Adrenal gland (tissue), 19 donors: ENCODE results near the gene KRTAP10-10. TPM values are rescaled to one million over a fixed set of nuclear protein-coding genes. Genes with fewer than 3 reads are reported as not detected.

Experiments
- DNase-seq, 7 donors: peaks; one replicate each; pipeline ENCODE4 v3.0.0-alpha.2; 2019 to 2020
- H3K27ac ChIP-seq, 5 donors: fragments of 200-600 bp; sonication (generic) in 4 of 5; 1 replicate in 3 of 5; 2 replicates in 2 of 5; pipeline versions ENCODE4 v1.5.1 to v1.8.0; 2016 to 2020; ENCODE audit warnings: mild to moderate bottlenecking in 1 of 5
- H3K27me3 ChIP-seq: fragments of 200-600 bp; 2 replicates; pipeline ENCODE4 v1.8.0; 2021
- H3K36me3 ChIP-seq, 2 donors: fragments of 200-600 bp; replicated peaks in 1 of 2; 1 replicate in 1 of 2; 2 replicates in 1 of 2; pipeline versions ENCODE4 v1.5.1 to v1.8.0; 2018 to 2022
- H3K4me1 ChIP-seq, 2 donors: fragments of 200-600 bp; replicated peaks in 1 of 2; 1 replicate in 1 of 2; 2 replicates in 1 of 2; pipeline versions ENCODE4 v1.5.1 to v1.8.0; 2018 to 2021
- H3K4me3 ChIP-seq, 4 donors: fragments of 200-600 bp; sonication (generic) in 3 of 4; one replicate each; pipeline ENCODE4 v1.5.1; 2016 to 2018
- H3K9me3 ChIP-seq, 3 donors: fragments of 200-600 bp; sonication (generic) in 1 of 3; replicated peaks in 1 of 3; 1 replicate in 2 of 3; 2 replicates in 1 of 3; pipeline versions ENCODE4 v1.5.1 to v1.8.0; 2016 to 2021
- POLR2A ChIP-seq, 2 donors: fragments of 450-650 bp; IDR thresholded peaks; one replicate each; pipeline ENCODE4 v1.6.1; 2017; ENCODE audit warnings: antibody characterized with exemption in 2 of 2, mild to moderate bottlenecking in 2 of 2, moderate library complexity in 1 of 2
- WGBS, 4 donors: extraction: QIAGEN DNeasy Blood & Tissue Kit in 2 of 4; methylation state at CpG; one replicate each; pipeline versions ENCODE4 v1.1.5 to v1.1.7; 2013 to 2017; 5-methylcytosine and 5-hydroxymethylcytosine counted together
- intact Hi-C, 2 donors: fragments of 100-400 bp; cut with DNase I; formaldehyde crosslinking; loops; one replicate each; pipeline versions ENCODE4 v1.14.1 to v1.15.0; 2022 to 2023
- long read RNA-seq, 10 donors: library from polyadenylated mRNA in 3 of 10; unstranded in 2 of 10; stranded (forward) in 1 of 10; transcript quantifications; one replicate each; pipeline ENCODE4 v2.0.0 and lab custom pipeline, GENCODE V29; 2021 to 2026
- polyA plus RNA-seq, 3 donors: library from polyadenylated mRNA; stranded (reverse); fragments of 200-250 nt in 2 of 3; fragments of 350-450 nt in 1 of 3; fragmentation: Illumina TruSeq in 1 of 3; extraction: RNeasy Lipid Tissue Mini Kit (QIAGEN cat#74804) in 1 of 3; gene quantifications; one replicate each; pipeline ENCODE4 v1.2.3, GENCODE V29; 2013 to 2014
- total RNA-seq, 9 donors: library from RNA; depleted of rRNA in 4 of 9; stranded (reverse); fragments of >200 nt in 4 of 9; fragments of 120-200 nt in 1 of 9; fragmentation: NEBNext Ultra II Directional in 1 of 9; extraction: Animal tissue kit (Norgen Biotek cat#: 25700) in 1 of 9; gene quantifications; one replicate each; pipeline versions ENCODE4 v1.1.0 to v1.2.4, GENCODE V29; 2013 to 2023
- TF ChIP-seq, protein P1 (sequence below), 6 experiments: fragments of 450-650 bp in 4 of 6; fragments of 200-600 bp in 2 of 6; sonication (generic) in 1 of 6; IDR thresholded peaks; 1 replicate in 5 of 6; 2 replicates in 1 of 6; pipeline versions ENCODE4 v1.5.1 to v1.8.0; 2016 to 2021; ENCODE audit warnings: antibody characterized with exemption in 6 of 6, mild to moderate bottlenecking in 2 of 6, moderate library complexity in 1 of 6
- donor health status: healthy with polysubstance abuse.
- donor health status: Bipolar disorder and iron deficiency.
- donor health status: DM: yes; HTN: yes; CAD: no.
- donor health status: DM: no; HTN: no; CAD: no.
- donor health status: DM: no; HTN: no; CAD: no.
- donor health status: DM: yes; HTN: yes; CAD: no.

The KRTAP10-10 gene, protein sequence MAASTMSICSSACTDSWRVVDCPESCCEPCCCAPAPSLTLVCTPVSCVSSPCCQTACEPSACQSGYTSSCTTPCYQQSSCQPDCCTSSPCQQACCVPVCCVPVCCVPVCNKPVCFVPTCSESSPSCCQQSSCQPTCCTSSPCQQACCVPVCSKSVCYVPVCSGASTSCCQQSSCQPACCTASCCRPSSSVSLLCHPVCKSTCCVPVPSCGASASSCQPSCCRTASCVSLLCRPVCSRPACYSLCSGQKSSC
- not detected for total RNA-seq
- not detected for polyA plus RNA-seq
- long read RNA-seq, donor 1, result 0 reads
- long read RNA-seq, donor 2, result 0 reads
- long read RNA-seq, donor 3, result 0 reads
- long read RNA-seq, donor 4, result 0 reads
- long read RNA-seq, donor 5, result 0 reads
- long read RNA-seq, donor 6, result 0 reads
- long read RNA-seq, donor 7, result 0 reads
- long read RNA-seq, donor 8, result 0 reads
- long read RNA-seq, donor 9, result 0 reads
- long read RNA-seq, donor 10, result 0 reads

DNA sequence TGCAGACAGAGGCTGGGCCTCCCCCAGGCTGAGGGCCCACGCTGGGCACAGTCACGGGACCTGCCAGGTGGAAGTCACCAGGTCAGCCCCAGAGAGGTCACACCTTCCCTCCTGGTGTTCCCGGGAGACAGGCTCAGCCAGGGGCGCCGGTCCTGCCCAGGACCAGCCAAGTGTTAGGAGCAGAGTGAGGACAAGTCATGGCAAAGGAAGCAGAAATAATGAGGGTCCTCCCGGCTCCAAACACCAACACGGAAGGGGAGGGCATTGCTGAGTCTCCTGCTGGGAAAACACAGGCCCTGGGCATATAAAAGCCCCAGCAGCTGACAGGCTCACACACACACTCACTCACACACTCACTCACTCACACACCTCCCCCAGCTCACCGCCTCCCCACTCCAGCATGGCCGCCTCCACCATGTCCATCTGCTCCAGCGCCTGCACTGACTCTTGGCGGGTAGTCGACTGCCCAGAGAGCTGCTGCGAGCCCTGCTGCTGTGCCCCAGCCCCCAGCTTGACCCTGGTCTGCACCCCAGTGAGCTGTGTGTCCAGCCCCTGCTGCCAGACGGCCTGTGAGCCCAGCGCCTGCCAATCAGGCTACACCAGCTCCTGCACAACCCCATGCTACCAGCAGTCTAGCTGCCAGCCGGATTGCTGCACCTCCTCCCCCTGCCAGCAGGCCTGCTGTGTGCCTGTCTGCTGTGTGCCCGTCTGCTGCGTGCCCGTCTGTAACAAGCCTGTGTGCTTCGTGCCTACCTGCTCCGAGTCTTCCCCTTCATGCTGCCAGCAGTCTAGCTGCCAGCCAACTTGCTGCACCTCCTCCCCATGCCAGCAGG lies at the start of gene KRTAP10-10:
Gene KRTAP10-10 (plus strand): TSS at position 339 of the 833 bp plus-strand sequence. CDS start 62 bp downstream, at position 401.
- H3K27ac ChIP-seq, result no peak within 1 kb of the TSS
- H3K4me3 ChIP-seq, result no peak within 1 kb of the TSS
- no peaks in the 10 kb centered on the region for H3K27me3 ChIP-seq
- WGBS, 4 donors, result 22 to 56% (median 54%) methylated on average over 5 to 21 of the region's 21 CpGs
- intact Hi-C loops, result no loop called here
- TF ChIP-seq, protein P1, sequence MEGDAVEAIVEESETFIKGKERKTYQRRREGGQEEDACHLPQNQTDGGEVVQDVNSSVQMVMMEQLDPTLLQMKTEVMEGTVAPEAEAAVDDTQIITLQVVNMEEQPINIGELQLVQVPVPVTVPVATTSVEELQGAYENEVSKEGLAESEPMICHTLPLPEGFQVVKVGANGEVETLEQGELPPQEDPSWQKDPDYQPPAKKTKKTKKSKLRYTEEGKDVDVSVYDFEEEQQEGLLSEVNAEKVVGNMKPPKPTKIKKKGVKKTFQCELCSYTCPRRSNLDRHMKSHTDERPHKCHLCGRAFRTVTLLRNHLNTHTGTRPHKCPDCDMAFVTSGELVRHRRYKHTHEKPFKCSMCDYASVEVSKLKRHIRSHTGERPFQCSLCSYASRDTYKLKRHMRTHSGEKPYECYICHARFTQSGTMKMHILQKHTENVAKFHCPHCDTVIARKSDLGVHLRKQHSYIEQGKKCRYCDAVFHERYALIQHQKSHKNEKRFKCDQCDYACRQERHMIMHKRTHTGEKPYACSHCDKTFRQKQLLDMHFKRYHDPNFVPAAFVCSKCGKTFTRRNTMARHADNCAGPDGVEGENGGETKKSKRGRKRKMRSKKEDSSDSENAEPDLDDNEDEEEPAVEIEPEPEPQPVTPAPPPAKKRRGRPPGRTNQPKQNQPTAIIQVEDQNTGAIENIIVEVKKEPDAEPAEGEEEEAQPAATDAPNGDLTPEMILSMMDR (IDR thresholded peaks at IDR 0.05), result no peak
- no peak for TF ChIP-seq POLR2A (IDR thresholded peaks at IDR 0.05)
- no peaks in the 10 kb centered on the region for H3K36me3 ChIP-seq
- no peaks in the 10 kb centered on the region for H3K4me1 ChIP-seq
- no peaks in the 10 kb centered on the region for H3K9me3 ChIP-seq
- DNase-seq, result peak in 1 of 7 donors; percentile 11

DNA sequence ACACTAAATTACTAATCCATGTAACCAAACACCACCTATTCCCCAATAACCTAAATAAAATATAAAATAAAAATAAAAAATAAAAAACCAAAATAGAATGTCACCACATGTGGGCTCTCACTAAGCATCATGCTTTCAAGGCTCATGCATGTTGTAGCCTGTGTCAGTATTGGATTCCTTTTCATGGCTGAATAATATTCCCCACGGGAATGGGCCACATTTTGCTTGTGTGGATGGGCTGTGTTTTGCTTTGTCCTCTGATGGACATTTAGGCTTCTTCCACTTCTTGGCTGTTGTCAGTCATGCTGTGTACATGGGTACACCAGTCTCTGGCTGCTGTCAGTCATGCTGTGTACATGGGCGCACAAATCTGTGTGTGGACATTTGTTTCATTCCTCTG lies 48.1 kb upstream of the KRTAP10-10 start:
- no peaks in the 10 kb centered on the region for H3K36me3 ChIP-seq
- WGBS, 4 donors, result 85 to 92% (median 87%) methylated on average over 2 of the region's 2 CpGs
- no peak overlapping the region for H3K4me3 ChIP-seq
- H3K4me1 ChIP-seq, result no peaks in the 10 kb centered on the region
- peaks cover 18% of the 10 kb centered on the region for H3K27me3 ChIP-seq
- DNase-seq, result no peak
- intact Hi-C loops, result no loop called here
- no peaks in the 10 kb centered on the region for H3K9me3 ChIP-seq
- TF ChIP-seq POLR2A (IDR thresholded peaks at IDR 0.05), result no peak
- TF ChIP-seq, protein P1 (IDR thresholded peaks at IDR 0.05), result no peak
- H3K27ac ChIP-seq, result no peak overlapping the region

DNA sequence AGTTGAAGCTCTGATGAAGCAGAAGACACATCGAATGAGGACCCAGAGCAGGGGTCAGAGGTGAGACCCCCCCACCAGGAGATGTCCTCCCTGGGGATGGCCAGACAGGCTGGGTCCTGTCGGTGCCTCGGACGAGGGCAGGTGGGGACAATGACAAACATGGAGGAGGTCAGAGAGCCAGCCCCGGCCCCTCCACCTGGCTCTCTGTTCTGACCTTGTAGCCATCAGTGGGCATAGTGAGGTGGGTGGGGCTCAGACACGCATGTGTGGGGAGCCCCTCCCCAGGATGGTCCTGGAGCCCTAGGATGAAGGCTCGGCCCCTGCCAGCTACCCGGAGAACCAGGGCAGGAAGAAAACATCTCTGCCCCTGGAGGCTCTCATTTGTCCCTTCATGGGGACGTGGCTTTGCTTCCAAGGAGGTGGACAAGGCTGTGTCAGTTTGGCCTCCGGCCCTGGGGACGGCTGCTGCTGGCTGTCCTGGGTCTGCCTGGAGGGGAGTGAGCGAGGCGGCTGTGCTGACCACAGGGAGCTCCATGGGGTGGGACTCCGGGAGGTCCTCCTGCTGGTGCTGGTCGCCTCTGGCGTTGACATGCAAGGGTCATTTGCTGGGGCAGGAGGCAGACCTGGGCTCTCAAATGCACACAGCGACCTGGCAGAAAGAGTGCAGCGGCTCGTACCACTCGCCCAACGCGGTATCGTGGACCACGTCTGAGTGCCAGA lies 47.4 kb upstream of the KRTAP10-10 start:
- H3K9me3 ChIP-seq, result no peaks in the 10 kb centered on the region
- TF ChIP-seq, protein P1 (IDR thresholded peaks at IDR 0.05), result no peak
- TF ChIP-seq POLR2A (IDR thresholded peaks at IDR 0.05), result no peak
- no peaks in the 10 kb centered on the region for H3K36me3 ChIP-seq
- no peak overlapping the region for H3K27ac ChIP-seq
- no peaks in the 10 kb centered on the region for H3K4me1 ChIP-seq
- intact Hi-C loops, result no loop called here
- 68 to 84% (median 74%) methylated on average over 13 to 24 of the region's 24 CpGs for WGBS, 4 donors
- peak in 2 of 7 donors; percentile 8 to 20 for DNase-seq
- H3K4me3 ChIP-seq, result no peak overlapping the region
- peaks cover 16% of the 10 kb centered on the region for H3K27me3 ChIP-seq
